ENCODE data around the gene CBFA2T2.
"Not testable (repeated sequence)": the region's sequence is repeated elsewhere in the genome, so short reads cannot be mapped to it uniquely, and the experiment has no call there.

The CBFA2T2 gene

GRCh38 chr20:33501000-33501399 is 11.1 kb downstream of the CBFA2T2 start:
- in situ Hi-C loops (cut with MboI; ENCODE audit: low sequenced_read_pairs), result no loop called here

GRCh38 chr20:33503564-33503963 is 13.7 kb downstream of the CBFA2T2 start:
- in situ Hi-C loops (cut with MboI; ENCODE audit: low sequenced_read_pairs), result no loop called here

GRCh38 chr20:33506576-33506975 is 16.7 kb downstream of the CBFA2T2 start:
- in situ Hi-C loops (cut with MboI; ENCODE audit: low sequenced_read_pairs), result no loop called here

- in situ Hi-C loops (cut with MboI; ENCODE audit: low sequenced_read_pairs), result no loop called here
Observed at GRCh38 chr20:33507461-33507860, 17.6 kb downstream of the CBFA2T2 start.

- in situ Hi-C loops (cut with MboI; ENCODE audit: low sequenced_read_pairs), result not testable (repeated sequence)
Observed at GRCh38 chr20:33508015-33508414, 18.1 kb downstream of the CBFA2T2 start.

GRCh38 chr20:33509057-33509456 is 19.2 kb downstream of the CBFA2T2 start:
- in situ Hi-C loops (cut with MboI; ENCODE audit: low sequenced_read_pairs), result not testable (repeated sequence)

GRCh38 chr20:33511876-33512275 is 22.0 kb downstream of the CBFA2T2 start:
- in situ Hi-C loops (cut with MboI; ENCODE audit: low sequenced_read_pairs), result not testable (repeated sequence)

GRCh38 chr20:33515569-33516216 is 25.8 kb downstream of the CBFA2T2 start:
- in situ Hi-C loops (cut with MboI; ENCODE audit: low sequenced_read_pairs), result no loop called here

- in situ Hi-C loops (cut with MboI; ENCODE audit: low sequenced_read_pairs), result no loop called here
Observed at GRCh38 chr20:33516882-33517281, 27.0 kb downstream of the CBFA2T2 start.

GRCh38 chr20:33518071-33518470 is 28.2 kb downstream of the CBFA2T2 start:
- in situ Hi-C loops (cut with MboI; ENCODE audit: low sequenced_read_pairs), result no loop called here

GRCh38 chr20:33521461-33521860 is 31.6 kb downstream of the CBFA2T2 start:
- in situ Hi-C loops (cut with MboI; ENCODE audit: low sequenced_read_pairs), result no loop called here

- in situ Hi-C loops (cut with MboI; ENCODE audit: low sequenced_read_pairs), result no loop called here
Observed at GRCh38 chr20:33522256-33522820, 32.4 kb downstream of the CBFA2T2 start.

GRCh38 chr20:33524261-33524660 is 34.4 kb downstream of the CBFA2T2 start:
- in situ Hi-C loops (cut with MboI; ENCODE audit: low sequenced_read_pairs), result no loop called here

- in situ Hi-C loops (cut with MboI; ENCODE audit: low sequenced_read_pairs), result no loop called here
Observed at GRCh38 chr20:33526769-33527168, 36.9 kb downstream of the CBFA2T2 start.

- in situ Hi-C loops (cut with MboI; ENCODE audit: low sequenced_read_pairs), result no loop called here
Observed at GRCh38 chr20:33531047-33531877, 41.4 kb downstream of the CBFA2T2 start.

- in situ Hi-C loops (cut with MboI; ENCODE audit: low sequenced_read_pairs), result no loop called here
Observed at GRCh38 chr20:33531885-33532284, 42.0 kb downstream of the CBFA2T2 start.

- in situ Hi-C loops (cut with MboI; ENCODE audit: low sequenced_read_pairs), result no loop called here
Observed at GRCh38 chr20:33532753-33533459, 43.0 kb downstream of the CBFA2T2 start.

- in situ Hi-C loops (cut with MboI; ENCODE audit: low sequenced_read_pairs), result not testable (repeated sequence)
Observed at GRCh38 chr20:33535717-33536116, 45.8 kb downstream of the CBFA2T2 start.

GRCh38 chr20:33537608-33538007 is 47.7 kb downstream of the CBFA2T2 start:
- in situ Hi-C loops (cut with MboI; ENCODE audit: low sequenced_read_pairs), result no loop called here

GRCh38 chr20:33539129-33539528 is 49.2 kb downstream of the CBFA2T2 start:
- in situ Hi-C loops (cut with MboI; ENCODE audit: low sequenced_read_pairs), result no loop called here

GRCh38 chr20:33540427-33540826 is 50.5 kb downstream of the CBFA2T2 start:
- in situ Hi-C loops (cut with MboI; ENCODE audit: low sequenced_read_pairs), result no loop called here

Data from HL-60/S4 treated with retinoic acid at 250 ng/mL for 4 days and 3 days (cell line).